HEK293 (cell line): ENCODE results near the gene ABCA3.
A peak's percentile ranks its signal among the peaks of the same experiment; 100 is the strongest.

ENCODE experiments used
- ATF2 ChIP-seq: fragments of 450-650 bp; formaldehyde crosslinking; IDR thresholded peaks from 2 replicates; pipeline ENCODE4 v1.5.1; 2016; ENCODE audit warnings: missing biosample characterization, missing genetic modification characterization, low read depth
- EGR2 ChIP-seq: fragments of 450-650 bp; formaldehyde crosslinking; IDR thresholded peaks from 2 replicates; pipeline ENCODE4 v1.5.1; 2016; ENCODE audit warnings: low read depth, missing biosample characterization, missing genetic modification characterization
- GLIS1 ChIP-seq: fragments of 450-650 bp; formaldehyde crosslinking; IDR thresholded peaks from 2 replicates; pipeline ENCODE4 v1.5.1; 2016; ENCODE audit warnings: missing biosample characterization, missing genetic modification characterization
- GLIS2 ChIP-seq: fragments of 450-650 bp; formaldehyde crosslinking; IDR thresholded peaks from 2 replicates; pipeline ENCODE4 v1.5.1; 2016; ENCODE audit warnings: missing biosample characterization, missing genetic modification characterization
- IKZF3 ChIP-seq: fragments of 450-650 bp; IDR thresholded peaks from 2 replicates; pipeline ENCODE4 v1.5.0; 2018; ENCODE audit warnings: missing biosample characterization, mild to moderate bottlenecking, missing genetic modification characterization, moderate library complexity
- PRDM4 ChIP-seq: fragments of 450-650 bp; formaldehyde crosslinking; IDR thresholded peaks from 2 replicates; pipeline ENCODE4 v1.5.1; 2017; ENCODE audit warnings: missing biosample characterization, missing genetic modification characterization
- SP2 ChIP-seq: fragments of 450-650 bp; formaldehyde crosslinking; IDR thresholded peaks from 2 replicates; pipeline ENCODE4 v1.5.1; 2016; ENCODE audit warnings: missing biosample characterization, missing genetic modification characterization
- SP7 ChIP-seq: fragments of 450-650 bp; formaldehyde crosslinking; IDR thresholded peaks from 2 replicates; pipeline ENCODE4 v1.5.1; 2016; ENCODE audit warnings: missing biosample characterization, missing genetic modification characterization
- ZBTB49 ChIP-seq: fragments of 450-650 bp; formaldehyde crosslinking; IDR thresholded peaks from 2 replicates; pipeline ENCODE4 v1.5.1; 2016; ENCODE audit warnings: missing biosample characterization, missing genetic modification characterization, low read depth
- ZFP69B ChIP-seq: fragments of 450-650 bp; formaldehyde crosslinking; IDR thresholded peaks from 2 replicates; pipeline ENCODE4 v1.5.1; 2016; ENCODE audit warnings: missing biosample characterization, missing genetic modification characterization
- ZNF10 ChIP-seq: fragments of 450-650 bp; formaldehyde crosslinking; IDR thresholded peaks from 2 replicates; pipeline ENCODE4 v1.5.1; 2017; ENCODE audit warnings: missing biosample characterization, missing genetic modification characterization
- ZNF132 ChIP-seq: fragments of 450-650 bp; formaldehyde crosslinking; IDR thresholded peaks from 2 replicates; pipeline ENCODE4 v1.5.1; 2017; ENCODE audit warnings: missing biosample characterization, missing genetic modification characterization, borderline replicate concordance
- ZNF133 ChIP-seq: fragments of 450-650 bp; formaldehyde crosslinking; IDR thresholded peaks from 2 replicates; pipeline ENCODE4 v1.5.1; 2016; ENCODE audit warnings: missing biosample characterization, missing genetic modification characterization
- ZNF155 ChIP-seq: fragments of 450-650 bp; formaldehyde crosslinking; IDR thresholded peaks from 2 replicates; pipeline ENCODE4 v1.5.1; 2016; ENCODE audit warnings: missing biosample characterization, missing genetic modification characterization
- ZNF18 ChIP-seq: fragments of 450-650 bp; formaldehyde crosslinking; IDR thresholded peaks from 2 replicates; pipeline ENCODE4 v1.5.1; 2016; ENCODE audit warnings: missing biosample characterization, missing genetic modification characterization
- ZNF341 ChIP-seq: fragments of 450-650 bp; formaldehyde crosslinking; IDR thresholded peaks from 2 replicates; pipeline ENCODE4; 2016; ENCODE audit warnings: low read depth, missing biosample characterization, missing genetic modification characterization
- ZNF398 ChIP-seq: fragments of 450-650 bp; formaldehyde crosslinking; IDR thresholded peaks from 2 replicates; pipeline ENCODE4 v1.5.1; 2017; ENCODE audit warnings: missing biosample characterization, missing genetic modification characterization
- ZNF404 ChIP-seq: fragments of 450-650 bp; formaldehyde crosslinking; IDR thresholded peaks from 2 replicates; pipeline ENCODE4 v1.5.1; 2017; ENCODE audit warnings: missing biosample characterization, missing genetic modification characterization
- ZNF416 ChIP-seq: fragments of 450-650 bp; formaldehyde crosslinking; IDR thresholded peaks from 2 replicates; pipeline ENCODE4 v1.5.1; 2016; ENCODE audit warnings: missing biosample characterization, missing genetic modification characterization
- ZNF423 ChIP-seq: fragments of 450-650 bp; formaldehyde crosslinking; IDR thresholded peaks from 2 replicates; pipeline ENCODE4 v1.5.1; 2016; ENCODE audit warnings: missing biosample characterization, missing genetic modification characterization
- ZNF488 ChIP-seq: fragments of 450-650 bp; formaldehyde crosslinking; IDR thresholded peaks from 2 replicates; pipeline ENCODE4 v1.5.1; 2016; ENCODE audit warnings: missing biosample characterization, missing genetic modification characterization
- ZNF510 ChIP-seq: fragments of 450-650 bp; formaldehyde crosslinking; IDR thresholded peaks from 2 replicates; pipeline ENCODE4 v1.5.1; 2018; ENCODE audit warnings: mild to moderate bottlenecking, missing genetic modification characterization, missing biosample characterization; ENCODE audit not compliant: insufficient replicate concordance
- ZNF529 ChIP-seq: fragments of 450-650 bp; formaldehyde crosslinking; IDR thresholded peaks from 2 replicates; pipeline ENCODE4 v1.5.1; 2017; ENCODE audit warnings: missing genetic modification characterization, missing biosample characterization; ENCODE audit not compliant: insufficient replicate concordance
- ZNF548 ChIP-seq: fragments of 450-650 bp; formaldehyde crosslinking; IDR thresholded peaks from 2 replicates; pipeline ENCODE4 v1.5.1; 2016; ENCODE audit warnings: missing biosample characterization, missing genetic modification characterization
- ZNF555 ChIP-seq: fragments of 450-650 bp; formaldehyde crosslinking; conservative IDR thresholded peaks from 2 replicates; pipeline ENCODE4 v1.5.1; 2017; ENCODE audit warnings: missing biosample characterization, mild to moderate bottlenecking, missing genetic modification characterization, inconsistent platforms
- ZNF629 ChIP-seq: fragments of 450-650 bp; formaldehyde crosslinking; IDR thresholded peaks from 2 replicates; pipeline ENCODE4 v1.5.1; 2017; ENCODE audit warnings: missing biosample characterization, missing genetic modification characterization
- ZSCAN16 ChIP-seq: fragments of 450-650 bp; formaldehyde crosslinking; IDR thresholded peaks from 2 replicates; pipeline ENCODE4 v1.5.1; 2016; ENCODE audit warnings: missing biosample characterization, missing genetic modification characterization
- ZSCAN5A ChIP-seq: fragments of 450-650 bp; formaldehyde crosslinking; IDR thresholded peaks from 2 replicates; pipeline ENCODE4 v1.5.1; 2016; ENCODE audit warnings: missing biosample characterization, missing genetic modification characterization

ABCA3 gene

GRCh38 chr16:2271848-2272461 is 68.6 kb downstream of the ABCA3 start (continued):
- TF ChIP-seq ZSCAN16 (no peak), ZNF398 (tag by site-specific recombination) (no peak), ZFP69B (tag by site-specific recombination) (no peak), ZBTB49 (tag by site-specific recombination) (no peak), ZNF555 (no peak), ZNF423 (no peak), ZNF548 (tag by site-specific recombination) (no peak), ZNF155 (tag by site-specific recombination) (no peak), ZNF404 (tag by site-specific recombination) (no peak), ZNF488 (tag by site-specific recombination) (no peak), PRDM4 (tag by site-specific recombination) (no peak), ZNF416 (tag by site-specific recombination) (no peak), SP2 (peak; percentile 12; the same call in 1 of the 2 replicates), ZNF529 (tag by site-specific recombination) (no peak), ATF2 (no peak), SP7 (tag by site-specific recombination) (no peak), ZNF10 (no peak), EGR2 (tag by site-specific recombination) (no peak), ZNF629 (tag by site-specific recombination) (no peak), ZNF18 (tag by site-specific recombination) (no peak), GLIS2 (tag by site-specific recombination) (peak; percentile 53), ZSCAN5A (tag by site-specific recombination) (no peak), ZNF341 (tag by site-specific recombination) (no peak), IKZF3 (tag by site-specific recombination) (no peak), ZNF132 (tag by site-specific recombination) (no peak), ZNF133 (tag by site-specific recombination) (no peak), ZNF510 (tag by site-specific recombination) (no peak), GLIS1 (tag by site-specific recombination) (peak; percentile 83)
